HG03103 (cell line): ENCODE measurements around the gene SPATA18.
"Not testable (repeated sequence)": the region's sequence is repeated elsewhere in the genome, so short reads cannot be mapped to it uniquely, and the experiment has no call there.

Source experiments
- ATAC-seq: cut with Tn5 transposase; IDR thresholded peaks from one replicate; pipeline ENCODE4 v1.9.1; 2021; ENCODE audit warnings: low read depth; ENCODE audit not compliant: unreplicated experiment

SPATA18 gene

GRCh38 chr4:52051615-52052474 is 741 bp downstream of the SPATA18 start:
- ATAC-seq, result peak; percentile 56

- ATAC-seq, result peak; percentile 56
Observed at GRCh38 chr4:52052475-52052780, 1.3 kb downstream of the SPATA18 start.

- no peak for ATAC-seq
Observed at GRCh38 chr4:52054254-52054653, 3.1 kb downstream of the SPATA18 start.

GRCh38 chr4:52057196-52057595 is 6.1 kb downstream of the SPATA18 start:
- ATAC-seq, result no peak

- ATAC-seq, result no peak
Observed at GRCh38 chr4:52058275-52058674, 7.2 kb downstream of the SPATA18 start.

GRCh38 chr4:52059372-52059771 is 8.3 kb downstream of the SPATA18 start:
- ATAC-seq, result no peak

- no peak for ATAC-seq
Observed at GRCh38 chr4:52069571-52069970, 18.5 kb downstream of the SPATA18 start.

GRCh38 chr4:52071791-52072546 is 20.9 kb downstream of the SPATA18 start:
- ATAC-seq, result no peak

- no peak for ATAC-seq
Observed at GRCh38 chr4:52076731-52077130, 25.6 kb downstream of the SPATA18 start.

GRCh38 chr4:52079659-52080058 is 28.6 kb downstream of the SPATA18 start:
- no peak for ATAC-seq

GRCh38 chr4:52081216-52081615 is 30.1 kb downstream of the SPATA18 start:
- ATAC-seq, result no peak

GRCh38 chr4:52086425-52086824 is 35.3 kb downstream of the SPATA18 start:
- ATAC-seq, result not testable (repeated sequence)

GRCh38 chr4:52091801-52092200 is 40.7 kb downstream of the SPATA18 start:
- ATAC-seq, result no peak

- ATAC-seq, result no peak
Observed at GRCh38 chr4:52093466-52093865, 42.4 kb downstream of the SPATA18 start.

- no peak for ATAC-seq
Observed at GRCh38 chr4:52094376-52095145, 43.5 kb downstream of the SPATA18 start.

GRCh38 chr4:52095374-52095773 is 44.3 kb downstream of the SPATA18 start:
- no peak for ATAC-seq

GRCh38 chr4:52096048-52096447 is 44.9 kb downstream of the SPATA18 start:
- no peak for ATAC-seq

- ATAC-seq, result no peak
Observed at GRCh38 chr4:52098618-52099017, 47.5 kb downstream of the SPATA18 start.

GRCh38 chr4:52099860-52100461 is 48.9 kb downstream of the SPATA18 start:
- no peak for ATAC-seq

- ATAC-seq, result no peak
Observed at GRCh38 chr4:52102587-52102986, 51.5 kb downstream of the SPATA18 start.

GRCh38 chr4:52103319-52103718 is 52.2 kb downstream of the SPATA18 start:
- ATAC-seq, result no peak
